Endothelial cell of umbilical vein (primary cell): Measurements from ENCODE around the gene FOXP1. TPM values are rescaled to one million over a fixed set of nuclear protein-coding genes. Genes with fewer than 3 reads are reported as not detected.

Experiments used
- BruUV-seq: library from RNA; stranded (reverse); fragments of 400-500 nt; replicated peaks from 2 replicates; lab custom pipeline; 2021; lab: Mats Ljungman, UMichigan
- CTCF ChIA-PET: fragments of 300-600, 350-600 bp; sonication (Branson Sonifier 250); formaldehyde crosslinking; loops from one replicate; lab custom pipeline; 2021; ENCODE audit warnings: antibody characterized with exemption, inconsistent platforms; lab: Charles Lee
- POLR2A ChIA-PET: fragments of 300-600, 350-600 bp; sonication (Branson Sonifier 250); formaldehyde crosslinking; loops from one replicate; lab custom pipeline; 2021; ENCODE audit warnings: antibody characterized with exemption, inconsistent platforms; lab: Charles Lee
- DNase-seq: peaks from one replicate; pipeline ENCODE4 v3.0.0-alpha.2; 2011; ENCODE audit warnings: low read depth, low spot score
- FAIRE-seq: peaks from 2 replicates; lab custom pipeline; 2011; peaks lifted over from hg19 to GRCh38; lab: Jason Lieb, UNC
- H2AFZ ChIP-seq: 2 replicates; pipeline ENCODE4 v1.6.0; 2012; ENCODE audit warnings: low read depth, low read length, control low read depth, inconsistent platforms
- H3K27ac ChIP-seq: 2 replicates; pipeline ENCODE4 v1.5.1; 2011; ENCODE audit warnings: low read depth, mild to moderate bottlenecking, control low read depth, low read length, moderate library complexity; ENCODE audit not compliant: insufficient read depth
- H3K27me3 ChIP-seq, 2 experiments: 2 replicates each; pipeline versions ENCODE4 v1.6.0 to v1.6.1; 2011; ENCODE audit warnings: low read length in 2 of 2, mixed read lengths in 1 of 2; ENCODE audit not compliant: control insufficient read depth in 2 of 2, insufficient read depth in 2 of 2
- H3K36me3 ChIP-seq, 2 experiments: 2 replicates in 1 of 2; 3 replicates in 1 of 2; pipeline ENCODE4 v1.5.1; 2011; ENCODE audit warnings: low read length in 2 of 2, mild to moderate bottlenecking in 1 of 2, moderate library complexity in 1 of 2; ENCODE audit not compliant: control insufficient read depth in 2 of 2, insufficient read depth in 2 of 2; ENCODE audit errors: extremely low read depth in 1 of 2
- H3K4me1 ChIP-seq: 3 replicates; pipeline ENCODE4 v1.5.1; 2011; ENCODE audit warnings: mild to moderate bottlenecking, low read length; ENCODE audit not compliant: control insufficient read depth, insufficient read depth; ENCODE audit errors: extremely low read depth
- H3K4me2 ChIP-seq: 2 replicates; pipeline ENCODE4 v1.6.1; 2011; ENCODE audit warnings: low read length, control low read depth, mixed read lengths; ENCODE audit not compliant: insufficient read depth
- H3K4me3 ChIP-seq, 3 experiments: fragments of 200-600 bp in 1 of 3; sonication (generic), shearing (Covaris generic) in 1 of 3; replicated peaks in 1 of 3; 2 replicates each; pipeline ENCODE4 v1.5.1; 2011 to 2016; ENCODE audit warnings: control low read depth in 3 of 3, low read length in 3 of 3, mild to moderate bottlenecking in 2 of 3, inconsistent platforms in 1 of 3, low read depth in 1 of 3, moderate library complexity in 1 of 3; ENCODE audit not compliant: insufficient read depth in 1 of 3
- H3K79me2 ChIP-seq: 2 replicates; pipeline ENCODE4 v1.6.0; 2012; ENCODE audit warnings: low read length, inconsistent platforms; ENCODE audit not compliant: control insufficient read depth, insufficient read depth
- H3K9ac ChIP-seq: replicated peaks from 2 replicates; pipeline ENCODE3; 2011; ENCODE audit warnings: low read length, control low read depth; ENCODE audit not compliant: insufficient read depth; ENCODE audit errors: extremely low read depth
- H3K9me1 ChIP-seq: replicated peaks from 3 replicates; pipeline ENCODE4 v1.6.0; 2011; ENCODE audit warnings: mild to moderate bottlenecking, low read length; ENCODE audit not compliant: control insufficient read depth, insufficient read depth; ENCODE audit errors: extremely low read depth
- H3K9me3 ChIP-seq: replicated peaks from 2 replicates; pipeline ENCODE4 v1.5.1; 2012; ENCODE audit warnings: low read length, inconsistent platforms; ENCODE audit not compliant: control insufficient read depth, insufficient read depth
- H4K20me1 ChIP-seq: replicated peaks from 2 replicates; pipeline ENCODE3; 2011; ENCODE audit warnings: mild to moderate bottlenecking, low read length; ENCODE audit not compliant: control insufficient read depth, insufficient read depth; ENCODE audit errors: extremely low read depth
- CTCF ChIP-seq, 2 donors: IDR thresholded peaks; 1 replicate in 1 of 2; 2 replicates in 1 of 2; pipeline ENCODE4 v1.5.1; 2011; ENCODE audit warnings: low read length in 2 of 2, mild to moderate bottlenecking in 2 of 2, moderate library complexity in 2 of 2, control low read depth in 1 of 2, inconsistent platforms in 1 of 2, low read depth in 1 of 2; ENCODE audit not compliant: insufficient read depth in 1 of 2; ENCODE audit errors: extremely low read depth in 1 of 2
- EZH2 ChIP-seq: IDR thresholded peaks from 2 replicates; pipeline ENCODE4 v1.6.1; 2012; ENCODE audit warnings: borderline replicate concordance, low read depth, mild to moderate bottlenecking, moderate library complexity, low read length, inconsistent platforms; ENCODE audit not compliant: severe bottlenecking
- FOS ChIP-seq: IDR thresholded peaks from 2 replicates; pipeline ENCODE4 v1.6.1; 2011; ENCODE audit warnings: mild to moderate bottlenecking, low read length, moderate library complexity, borderline replicate concordance; ENCODE audit not compliant: insufficient read depth
- GATA2 ChIP-seq: IDR thresholded peaks from 2 replicates; pipeline ENCODE4 v1.7.0; 2011; ENCODE audit warnings: low read depth, mild to moderate bottlenecking, moderate library complexity, mixed read lengths, low read length; ENCODE audit not compliant: insufficient read length, insufficient read depth
- JUN ChIP-seq: IDR thresholded peaks from 2 replicates; pipeline ENCODE4 v1.6.1; 2011; ENCODE audit warnings: borderline replicate concordance, low read depth; ENCODE audit not compliant: insufficient read length, insufficient read depth
- MAX ChIP-seq: IDR thresholded peaks from 2 replicates; pipeline ENCODE4 v1.6.1; 2011; ENCODE audit not compliant: insufficient read depth, insufficient read length
- MYC ChIP-seq: IDR thresholded peaks from one replicate; pipeline ENCODE4 v1.6.1; 2011; ENCODE audit warnings: mild to moderate bottlenecking, low read depth, low read length
- POLR2A ChIP-seq: IDR thresholded peaks from 2 replicates; pipeline ENCODE4 v1.6.1; 2012; ENCODE audit warnings: low read depth, mild to moderate bottlenecking, control low read depth, low read length
- POLR2AphosphoS5 ChIP-seq: IDR thresholded peaks from 2 replicates; pipeline ENCODE4 v1.6.1; 2012; ENCODE audit warnings: low read depth, mild to moderate bottlenecking, control low read depth, low read length, moderate library complexity; ENCODE audit not compliant: insufficient read depth
- dilution Hi-C: fragments of 300-500 bp; cut with MboI; formaldehyde crosslinking; loops from one replicate; pipeline ENCODE4 v1.15.0; 2019; ENCODE audit warnings: low sequenced_read_pairs; ENCODE audit not compliant: extremely low pct_ligation_motif_present
- intact Hi-C: fragments of 100-400 bp; cut with micrococcal nuclease; formaldehyde crosslinking; loops from one replicate; pipeline ENCODE4 v1.10.0; 2022
- polyA plus RNA-seq, 4 experiments: library from polyadenylated mRNA; depleted of rRNA in 3 of 4; stranded (reverse) in 3 of 4; unstranded in 1 of 4; fragments of >200 nt; gene quantifications; 2 replicates each; pipeline versions ENCODE4 v1.2.1 to v1.2.3, GENCODE V29; 2011 to 2012; ENCODE audit warnings: missing spikeins in 1 of 4
- total RNA-seq: library from RNA; stranded (reverse); gene quantifications from 2 replicates; pipeline ENCODE4 v1.2.3, GENCODE V29; 2021

Gene FOXP1
- total and polyA plus RNA-seq, 2 donors (not counting 3 experiments of a cell fraction or from before 2014, with no cell fraction given), result 41.0 to 107 TPM

GRCh38 chr3:71518089-71518488 is 65.4 kb downstream of the FOXP1 start:
- H2AFZ ChIP-seq, result no peak overlapping the region
- no peak overlapping the region for H3K9ac ChIP-seq
- peaks cover 27% of the 10 kb centered on the region for H3K4me1 ChIP-seq
- no peak for DNase-seq
- no peaks in the 10 kb centered on the region for H3K9me3 ChIP-seq
- BruUV-seq, result no TSS peak
- no peaks in the 10 kb centered on the region for H3K79me2 ChIP-seq
- FAIRE-seq, result no peak
- H3K27me3 ChIP-seq, result no peaks in the 10 kb centered on the region
- intact Hi-C loops, result no loop called here
- H4K20me1 ChIP-seq, result no peaks in the 10 kb centered on the region
- no peak overlapping the region for H3K27ac ChIP-seq
- ChIA-PET CTCF (no interaction called here), POLR2A (interaction anchor here (0.6 kb wide), 1 partner anchor 65 kb away, joined by 4 read pairs; the partner anchor contains the start of gene FOXP1)
- no peak overlapping the region for H3K4me2 ChIP-seq
- dilution Hi-C loops, result no loop called here
- no peaks in the 10 kb centered on the region for H3K9me1 ChIP-seq
- no peaks in the 10 kb centered on the region for H3K36me3 ChIP-seq
- no peak overlapping the region for H3K4me3 ChIP-seq
- TF ChIP-seq POLR2AphosphoS5, result no peak
- TF ChIP-seq POLR2A, result no peak
- no peak for TF ChIP-seq MYC

GRCh38 chr3:71517271-71517791 is 66.2 kb downstream of the FOXP1 start:
- TF ChIP-seq MAX, result no peak
- TF ChIP-seq GATA2, result no peak
- TF ChIP-seq FOS, result no peak
- TF ChIP-seq EZH2, result no peak
- TF ChIP-seq CTCF (IDR thresholded peaks at IDR 0.05; ENCODE audit: extremely low read depth in 1 of 2, insufficient read depth in 1 of 2, low read depth in 1 of 2, low read length in 2 of 2), result no peak
- TF ChIP-seq MYC, result no peak
- TF ChIP-seq JUN, result no peak
- no peak for TF ChIP-seq POLR2AphosphoS5
- no peak for TF ChIP-seq POLR2A
- dilution Hi-C loops, result no loop called here
- H3K4me2 ChIP-seq, result no peak overlapping the region
- H3K4me1 ChIP-seq, result peaks cover 20% of the 10 kb centered on the region
- no peaks in the 10 kb centered on the region for H4K20me1 ChIP-seq
- intact Hi-C loops, result no loop called here
- H3K27ac ChIP-seq, result no peak overlapping the region
- H3K4me3 ChIP-seq, result no peak overlapping the region
- FAIRE-seq (no peak), DNase-seq (no peak)
- no peaks in the 10 kb centered on the region for H3K79me2 ChIP-seq
- no peaks in the 10 kb centered on the region for H3K9me3 ChIP-seq
- no peak overlapping the region for H2AFZ ChIP-seq
- no peaks in the 10 kb centered on the region for H3K27me3 ChIP-seq
- POLR2A ChIA-PET, result interaction anchor here (0.6 kb wide), 1 partner anchor 66 kb away, joined by 4 read pairs; the partner anchor contains the start of gene FOXP1
- no peak overlapping the region for H3K9ac ChIP-seq
- no peaks in the 10 kb centered on the region for H3K9me1 ChIP-seq
- no TSS peak for BruUV-seq
- CTCF ChIA-PET, result interaction anchor here (0.9 kb wide), 1 partner anchor 250 kb away, joined by 3 read pairs; no protein-coding TSS in a partner anchor
- no peaks in the 10 kb centered on the region for H3K36me3 ChIP-seq
